Nephron progenitor cell (in vitro differentiated cells): Measurements from ENCODE around the gene RAI1.
A peak's percentile ranks its signal among the peaks of the same experiment; 100 is the strongest.

Experiments
- DNase-seq: peaks from one replicate; pipeline ENCODE4 v3.0.0; 2021
- H3K27ac Mint-ChIP-seq: 2 replicates; pipeline ENCODE4 v1.8.0; 2021; ENCODE audit warnings: mild to moderate bottlenecking, moderate library complexity, mixed read lengths
- H3K27me3 Mint-ChIP-seq: 2 replicates; pipeline ENCODE4 v1.8.0; 2021; ENCODE audit warnings: mild to moderate bottlenecking, low read depth, mixed read lengths; ENCODE audit not compliant: poor library complexity
- H3K36me3 Mint-ChIP-seq: 2 replicates; pipeline ENCODE4 v1.8.0; 2021; ENCODE audit warnings: low read depth, mixed read lengths
- H3K4me1 Mint-ChIP-seq: 2 replicates; pipeline ENCODE4 v1.8.0; 2021; ENCODE audit warnings: mixed read lengths
- H3K4me3 Mint-ChIP-seq: 2 replicates; pipeline ENCODE4 v1.8.0; 2021; ENCODE audit warnings: mild to moderate bottlenecking, moderate library complexity, mixed read lengths
- H3K9me3 Mint-ChIP-seq: 2 replicates; pipeline ENCODE4 v1.8.0; 2021; ENCODE audit warnings: mild to moderate bottlenecking, moderate library complexity, mixed read lengths
- CTCF ChIP-seq: fragments of 200-600 bp; sonication (generic); IDR thresholded peaks from 2 replicates; pipeline ENCODE4 v1.5.0; 2021; ENCODE audit warnings: antibody characterized with exemption

The RAI1 gene

DNA sequence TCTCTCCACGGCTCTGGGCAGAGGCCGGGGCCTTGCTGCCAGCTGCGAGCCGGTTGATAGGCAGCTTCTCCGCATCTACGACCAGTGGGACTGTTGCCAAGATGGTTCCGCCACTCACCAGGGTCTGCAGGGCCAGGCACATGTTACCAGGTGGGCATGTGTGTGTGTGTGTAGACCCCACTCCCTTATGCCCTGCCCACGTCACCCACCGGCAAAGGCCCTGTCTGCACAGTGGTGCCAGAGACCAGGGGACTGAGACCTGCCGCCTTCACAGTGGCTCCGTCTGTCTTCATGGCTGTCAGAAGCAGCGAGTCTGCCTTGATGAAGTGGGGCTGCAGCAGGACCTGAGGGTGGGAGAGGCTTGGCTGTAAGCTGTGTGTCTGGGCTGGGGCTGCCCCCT is 137.9 kb downstream of the RAI1 start:
- H3K27ac Mint-ChIP-seq, result peak overlapping the region; percentile 69
- peaks cover 7% of the 10 kb centered on the region for H3K36me3 Mint-ChIP-seq
- H3K4me1 Mint-ChIP-seq, result peaks cover 54% of the 10 kb centered on the region
- TF ChIP-seq CTCF, result no peak
- no peaks in the 10 kb centered on the region for H3K27me3 Mint-ChIP-seq
- H3K9me3 Mint-ChIP-seq, result no peaks in the 10 kb centered on the region
- no peak for DNase-seq
- no peak overlapping the region for H3K4me3 Mint-ChIP-seq

GRCh38 chr17:17819561-17819995 is 138.3 kb downstream of the RAI1 start:
- H3K4me3 Mint-ChIP-seq, result no peak overlapping the region
- H3K36me3 Mint-ChIP-seq, result peaks cover 7% of the 10 kb centered on the region
- H3K9me3 Mint-ChIP-seq, result no peaks in the 10 kb centered on the region
- TF ChIP-seq CTCF, result no peak
- DNase-seq, result no peak
- no peaks in the 10 kb centered on the region for H3K27me3 Mint-ChIP-seq
- peak overlapping the region; percentile 83 for H3K27ac Mint-ChIP-seq
- peaks cover 59% of the 10 kb centered on the region for H3K4me1 Mint-ChIP-seq

DNA sequence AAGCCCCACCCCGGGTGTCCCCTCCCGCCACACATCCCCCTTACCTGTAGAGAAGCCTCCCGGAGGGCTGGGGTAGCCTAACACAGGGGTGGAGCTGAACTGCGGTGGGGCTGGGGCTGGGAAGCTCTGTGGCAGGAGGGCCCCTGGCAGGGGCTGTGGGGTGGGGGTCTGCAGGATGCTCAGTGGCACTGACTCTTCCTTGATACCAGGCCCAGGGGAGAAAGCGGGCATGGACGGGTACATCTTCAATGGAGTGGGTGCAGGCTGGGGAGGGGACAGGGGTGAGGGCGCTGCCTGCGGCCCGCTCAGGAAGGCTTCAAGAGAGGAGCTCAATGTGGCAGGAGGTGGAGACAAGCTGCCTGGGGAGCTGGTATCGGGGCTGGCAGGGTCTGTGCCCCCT is 138.8 kb downstream of the RAI1 start:
- H3K4me3 Mint-ChIP-seq, result no peak overlapping the region
- no peaks in the 10 kb centered on the region for H3K27me3 Mint-ChIP-seq
- DNase-seq, result no peak
- H3K27ac Mint-ChIP-seq, result peak overlapping the region; percentile 74
- peaks cover 64% of the 10 kb centered on the region for H3K4me1 Mint-ChIP-seq
- no peaks in the 10 kb centered on the region for H3K9me3 Mint-ChIP-seq
- no peak for TF ChIP-seq CTCF
- peaks cover 7% of the 10 kb centered on the region for H3K36me3 Mint-ChIP-seq

DNA sequence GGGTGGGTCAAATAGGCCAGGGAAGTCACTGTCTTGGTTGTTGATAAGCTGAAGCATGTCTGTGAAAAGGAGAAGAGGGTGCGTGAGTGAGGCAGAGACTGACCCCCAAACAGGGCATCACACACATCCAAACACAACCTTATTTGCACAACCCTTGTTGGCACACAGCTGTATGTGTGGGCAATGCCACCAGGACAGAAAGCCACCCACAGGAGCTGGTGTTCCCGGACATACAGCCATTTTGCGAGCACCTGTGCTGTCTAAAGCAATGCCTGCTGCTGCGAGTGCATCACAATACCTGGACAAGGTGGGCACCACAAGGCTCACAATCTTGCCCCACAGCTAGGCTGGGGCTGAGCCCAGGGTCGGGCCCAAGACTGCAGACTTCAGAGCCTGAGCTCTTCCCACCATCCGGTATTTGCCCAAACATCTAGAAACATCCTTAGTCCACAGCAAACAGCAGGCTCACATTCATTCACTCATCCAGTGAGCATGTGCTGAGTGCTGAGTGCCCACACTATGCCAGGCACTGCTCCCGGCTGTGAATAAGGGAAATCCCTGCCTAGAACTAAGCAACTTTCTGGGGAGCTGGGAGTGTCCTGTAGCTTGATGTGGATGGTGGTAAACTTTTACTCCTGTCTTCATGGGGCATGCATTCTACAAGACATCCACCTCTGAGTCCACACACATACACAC is 139.4 kb downstream of the RAI1 start:
- Mint-ChIP-seq H3K4me1 (peaks cover 67% of the 10 kb centered on the region), H3K27ac (peak overlapping the region; percentile 74), H3K27me3 (no peaks in the 10 kb centered on the region), H3K9me3 (no peaks in the 10 kb centered on the region), H3K4me3 (no peak overlapping the region), H3K36me3 (peaks cover 7% of the 10 kb centered on the region)
- no peak for DNase-seq
- no peak for TF ChIP-seq CTCF

- Mint-ChIP-seq H3K27ac (no peak overlapping the region), H3K36me3 (peaks cover 12% of the 10 kb centered on the region), H3K9me3 (no peaks in the 10 kb centered on the region), H3K4me3 (no peak overlapping the region), H3K27me3 (no peaks in the 10 kb centered on the region), H3K4me1 (peaks cover 81% of the 10 kb centered on the region)
- TF ChIP-seq CTCF, result no peak
- no peak for DNase-seq
Measured at GRCh38 chr17:17822189-17822588, 140.9 kb downstream of the RAI1 start.

- peaks cover 12% of the 10 kb centered on the region for H3K36me3 Mint-ChIP-seq
- no peaks in the 10 kb centered on the region for H3K9me3 Mint-ChIP-seq
- no peak overlapping the region for H3K27ac Mint-ChIP-seq
- no peaks in the 10 kb centered on the region for H3K27me3 Mint-ChIP-seq
- H3K4me3 Mint-ChIP-seq, result peak overlapping the region; percentile 66
- no peak for DNase-seq
- TF ChIP-seq CTCF, result no peak
- peaks cover 83% of the 10 kb centered on the region for H3K4me1 Mint-ChIP-seq
Measured at GRCh38 chr17:17822616-17823015, 141.4 kb downstream of the RAI1 start.
